GM20000 (cell line): Measurements from ENCODE around the gene DDX39A.

Experiments
- DNase-seq: peaks from one replicate; pipeline ENCODE4 v3.0.0; 2012; ENCODE audit warnings: low spot score
- TF ChIP-seq, protein P1 (sequence below): IDR thresholded peaks from 2 replicates; pipeline ENCODE4 v1.5.1; 2012; ENCODE audit warnings: mild to moderate bottlenecking, control low read depth; ENCODE audit errors: extremely low read depth, missing control alignments

Gene DDX39A

DNA sequence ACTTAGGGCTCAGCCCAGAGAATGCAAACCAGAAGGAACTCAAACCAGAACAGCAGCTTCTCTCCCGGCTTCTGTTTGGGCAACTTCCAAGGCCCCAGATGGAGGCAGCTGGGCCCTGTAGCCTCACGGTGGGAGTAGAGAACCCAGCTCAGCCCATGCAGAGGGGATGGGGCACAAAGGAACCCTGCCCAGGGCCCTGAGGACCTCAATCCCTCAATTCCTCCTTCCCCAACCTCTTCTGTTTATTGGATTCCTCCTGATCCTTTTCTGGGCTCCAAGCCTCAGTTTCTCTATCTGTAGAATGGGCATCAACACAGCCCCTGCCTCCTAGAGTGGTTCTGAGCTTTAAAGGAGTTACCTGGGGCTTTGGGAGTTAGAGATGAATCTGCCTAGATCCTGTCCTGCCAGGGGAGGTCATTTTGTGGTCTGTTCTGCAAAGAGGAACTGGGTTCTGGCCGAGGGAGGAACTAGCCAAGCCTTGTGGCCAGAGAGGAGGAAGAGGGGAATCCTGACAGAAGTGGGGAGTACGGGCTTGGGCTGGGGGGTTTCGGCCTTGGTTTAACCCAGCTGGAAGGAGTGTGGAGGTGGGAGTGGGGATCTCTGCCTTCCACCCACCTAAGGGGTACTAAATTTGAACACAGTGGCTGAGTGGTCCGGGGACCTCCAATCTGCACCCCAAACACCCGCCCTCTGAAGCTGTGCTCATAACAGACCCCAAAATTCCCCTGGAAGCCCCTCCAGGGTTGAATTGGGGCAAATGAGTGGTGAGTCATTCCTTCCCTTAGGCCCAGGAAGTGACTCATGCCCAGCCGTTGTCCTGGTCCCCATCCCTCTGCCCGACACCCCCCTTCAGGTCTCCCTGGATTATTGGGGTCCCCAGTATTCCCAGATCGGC is 35.2 kb downstream of the DDX39A start:
- TF ChIP-seq, protein P1, sequence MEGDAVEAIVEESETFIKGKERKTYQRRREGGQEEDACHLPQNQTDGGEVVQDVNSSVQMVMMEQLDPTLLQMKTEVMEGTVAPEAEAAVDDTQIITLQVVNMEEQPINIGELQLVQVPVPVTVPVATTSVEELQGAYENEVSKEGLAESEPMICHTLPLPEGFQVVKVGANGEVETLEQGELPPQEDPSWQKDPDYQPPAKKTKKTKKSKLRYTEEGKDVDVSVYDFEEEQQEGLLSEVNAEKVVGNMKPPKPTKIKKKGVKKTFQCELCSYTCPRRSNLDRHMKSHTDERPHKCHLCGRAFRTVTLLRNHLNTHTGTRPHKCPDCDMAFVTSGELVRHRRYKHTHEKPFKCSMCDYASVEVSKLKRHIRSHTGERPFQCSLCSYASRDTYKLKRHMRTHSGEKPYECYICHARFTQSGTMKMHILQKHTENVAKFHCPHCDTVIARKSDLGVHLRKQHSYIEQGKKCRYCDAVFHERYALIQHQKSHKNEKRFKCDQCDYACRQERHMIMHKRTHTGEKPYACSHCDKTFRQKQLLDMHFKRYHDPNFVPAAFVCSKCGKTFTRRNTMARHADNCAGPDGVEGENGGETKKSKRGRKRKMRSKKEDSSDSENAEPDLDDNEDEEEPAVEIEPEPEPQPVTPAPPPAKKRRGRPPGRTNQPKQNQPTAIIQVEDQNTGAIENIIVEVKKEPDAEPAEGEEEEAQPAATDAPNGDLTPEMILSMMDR, result no peak
- DNase-seq, result peak; percentile 67

DNA sequence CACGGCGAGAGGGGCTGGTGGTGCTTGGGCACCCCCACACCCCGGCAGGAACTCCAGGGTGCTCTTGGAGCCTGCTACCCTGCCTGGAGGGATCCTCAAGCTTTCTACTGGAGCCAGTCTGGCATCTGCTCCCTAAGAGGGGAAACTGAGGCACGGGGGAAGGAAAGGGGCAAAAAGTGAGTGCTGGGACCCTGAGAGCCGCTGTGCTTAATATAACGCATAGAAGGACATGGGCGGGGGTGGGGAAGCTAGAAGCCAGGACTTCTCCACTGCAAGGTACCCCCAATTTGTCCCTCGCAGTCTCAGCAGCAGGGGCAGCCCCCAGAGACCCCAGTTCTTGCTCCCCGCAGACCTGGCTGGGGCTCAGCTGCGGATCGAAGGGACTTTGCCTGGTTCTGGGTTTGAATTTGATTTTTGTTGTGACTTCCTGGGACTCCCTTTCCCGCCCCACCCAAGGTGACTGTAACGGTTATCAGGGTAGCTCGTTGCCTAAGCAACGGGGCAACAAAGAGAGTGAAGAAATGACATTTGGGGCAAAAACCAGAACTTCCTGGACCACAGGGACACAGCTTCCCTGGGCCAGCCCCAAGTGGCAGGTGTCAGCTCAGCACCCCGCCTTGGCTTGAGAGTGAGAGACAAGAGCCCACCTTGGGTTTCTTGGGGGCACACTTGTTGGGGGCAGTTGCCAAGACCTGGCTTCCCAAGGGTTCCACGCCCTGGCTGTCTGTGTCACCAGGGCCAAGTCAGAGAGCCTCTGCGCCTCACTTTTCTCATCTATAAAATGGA is 37.3 kb downstream of the DDX39A start:
- DNase-seq, result no peak
- TF ChIP-seq, protein P1, result no peak

DNA sequence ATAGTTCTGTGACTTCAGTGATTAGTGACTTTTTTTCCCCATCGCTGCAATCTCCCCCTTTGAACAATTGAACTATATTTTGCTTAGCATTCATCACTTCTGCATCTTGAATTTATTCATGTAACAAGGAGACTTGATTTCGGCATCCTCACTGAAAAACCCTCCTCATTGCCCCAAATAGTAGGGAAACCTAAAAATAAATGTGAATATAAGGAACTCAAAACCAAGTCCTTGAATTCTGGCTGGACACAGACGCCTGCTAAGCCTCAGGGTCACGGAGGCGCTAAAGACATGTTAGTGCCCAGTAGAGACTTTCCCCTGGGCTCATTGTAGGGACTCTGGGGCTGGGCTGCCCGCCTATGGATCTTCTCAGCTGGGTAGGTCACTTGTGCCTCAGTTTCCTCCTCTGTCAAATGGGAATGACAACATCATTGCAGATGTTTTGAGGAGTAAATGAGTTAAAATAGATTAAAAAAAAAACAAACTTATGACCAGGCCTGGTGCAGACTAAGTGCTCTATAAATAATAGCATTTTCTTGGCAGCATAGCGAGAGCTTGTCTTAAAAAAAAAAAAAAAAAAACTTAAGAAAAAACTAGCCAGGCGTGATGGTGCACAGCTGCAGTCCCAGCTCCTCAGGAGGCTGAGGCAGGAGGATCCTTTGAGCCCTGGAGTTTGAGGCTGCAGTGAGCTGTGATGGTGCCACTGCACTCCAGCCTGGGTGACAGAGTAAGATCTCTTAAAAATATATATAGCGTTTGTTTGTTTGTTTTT is 39.7 kb downstream of the DDX39A start:
- TF ChIP-seq, protein P1, result no peak
- no peak for DNase-seq

DNA sequence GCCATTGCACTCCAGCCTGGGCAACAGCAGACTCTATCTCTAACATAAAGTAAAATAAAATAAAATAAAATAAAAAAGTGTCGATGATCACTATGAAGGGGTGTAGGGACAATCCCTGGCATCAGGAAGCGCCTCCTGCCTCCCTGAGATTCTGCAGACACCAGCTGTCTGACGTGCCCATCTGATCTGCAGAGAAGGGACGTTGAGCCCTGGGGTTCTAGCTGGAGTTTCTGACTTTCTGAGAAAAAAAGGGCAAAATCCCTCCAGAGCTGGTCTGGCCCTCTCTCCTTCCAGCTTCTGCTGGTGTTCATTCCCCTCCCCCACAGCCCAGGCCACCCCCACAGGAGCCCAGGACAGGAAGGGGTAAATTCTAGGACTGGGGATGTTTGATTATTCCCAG is 40.3 kb downstream of the DDX39A start:
- DNase-seq, result no peak
- TF ChIP-seq, protein P1, result no peak

DNA sequence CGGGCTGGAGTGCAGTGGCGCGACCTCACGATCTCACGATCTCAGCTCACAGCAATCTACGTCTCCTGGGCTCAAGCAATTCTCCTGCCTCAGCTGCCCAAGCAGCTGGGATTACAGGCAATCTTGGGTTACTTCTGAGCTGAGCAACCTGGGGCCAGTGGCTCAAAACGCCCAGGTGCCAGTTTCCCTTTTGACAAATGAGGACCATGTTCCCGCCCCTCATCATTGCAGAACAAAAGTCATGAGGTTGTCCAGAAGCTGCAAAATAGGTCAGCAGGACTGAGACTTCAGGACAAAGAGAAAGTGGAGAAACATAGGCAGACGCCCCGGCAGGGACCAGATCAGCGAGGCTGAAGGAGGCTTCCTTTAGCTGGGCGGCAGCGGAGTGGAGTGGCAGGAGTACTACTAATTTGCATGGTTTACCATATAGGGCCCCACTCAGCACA is 41.2 kb downstream of the DDX39A start:
- no peak for DNase-seq

DNA sequence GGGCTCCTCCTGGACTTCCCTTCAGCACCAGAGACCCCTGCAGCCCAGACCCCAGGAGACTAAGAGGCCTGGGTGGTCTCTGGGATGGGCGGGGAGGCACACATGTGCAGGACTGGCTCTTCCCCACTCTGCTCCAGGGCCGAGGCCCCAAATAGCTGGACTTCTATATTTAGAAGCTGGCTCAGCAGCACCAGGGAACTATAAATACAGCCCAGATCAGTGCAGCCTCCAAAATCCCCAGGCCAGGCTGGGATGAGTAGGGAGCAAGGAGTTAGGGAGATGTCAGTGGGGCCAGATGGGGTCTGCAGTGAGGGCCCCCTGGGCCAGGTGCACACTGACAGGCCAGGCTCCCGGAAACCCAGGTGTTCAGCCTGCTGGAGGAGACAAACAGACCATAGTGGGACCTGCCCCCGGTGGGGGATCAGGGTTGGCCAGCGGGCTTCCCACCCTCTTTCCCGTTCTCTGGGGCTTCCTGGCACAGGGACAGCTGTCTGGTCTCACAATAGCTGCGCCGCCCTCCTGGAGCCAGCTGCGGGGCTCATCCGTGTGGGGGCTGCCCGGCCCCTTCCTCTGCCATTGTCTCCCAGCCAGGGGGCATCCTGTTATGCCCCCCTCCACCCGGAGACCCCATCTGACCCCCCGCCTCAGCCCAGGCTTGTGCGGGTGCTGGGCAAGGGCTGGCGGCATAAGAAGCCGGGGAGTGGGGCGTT is 43.4 kb downstream of the DDX39A start:
- TF ChIP-seq, protein P1, result no peak
- no peak for DNase-seq

More for the DNA sequence above, 41.2 kb downstream of the DDX39A start:
- TF ChIP-seq, protein P1, result no peak
